ENCODE data around the gene PIKFYVE. TPM values are rescaled to one million over a fixed set of nuclear protein-coding genes. Genes with fewer than 3 reads are reported as not detected.

PIKFYVE gene
- polyA plus RNA-seq, 1 donor: 16.7 TPM

DNA sequence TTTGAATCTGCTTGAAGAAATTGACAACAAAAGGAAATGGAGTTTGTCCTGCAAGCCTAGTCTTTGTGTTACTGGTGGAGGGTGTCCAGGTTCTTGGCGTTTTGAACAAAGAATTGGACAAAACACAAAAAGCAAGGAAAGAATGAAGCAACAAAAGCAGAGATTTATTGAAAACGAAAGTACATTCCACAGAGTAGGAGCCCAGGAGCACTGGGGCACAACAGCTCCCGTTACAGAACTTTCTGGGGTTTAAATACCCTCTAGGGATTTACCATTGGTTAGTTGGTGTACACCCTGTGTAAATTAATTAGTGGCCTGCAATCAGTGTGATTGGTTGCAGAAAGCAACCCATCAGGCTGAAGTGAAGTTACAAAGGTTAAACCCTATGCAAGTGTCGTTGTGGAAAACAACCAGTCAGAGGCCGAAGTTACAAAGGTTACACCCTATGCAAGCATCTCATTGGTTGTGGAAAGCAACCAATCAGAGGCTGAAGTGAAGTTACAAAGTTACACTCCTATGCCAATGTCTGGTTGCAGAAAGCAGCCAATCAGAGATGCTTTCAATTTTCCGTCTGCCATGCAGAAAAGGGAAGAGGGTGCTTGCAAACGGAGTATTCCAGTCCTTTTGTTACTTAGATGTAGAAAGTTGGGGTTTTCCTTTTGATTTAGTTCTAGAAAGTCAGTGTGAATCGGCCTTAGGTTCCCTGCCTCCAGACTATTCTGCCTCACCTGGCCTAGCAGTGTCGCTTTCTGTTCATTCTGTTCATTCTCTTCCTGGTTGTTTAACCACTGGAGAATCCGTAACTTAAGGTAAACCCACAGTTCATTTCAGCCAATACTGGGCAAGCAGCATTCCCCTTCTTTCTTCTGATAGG, 92.9 kb downstream of the PIKFYVE start:
- Histone ChIP-seq H3K9me3 (ENCODE audit: control insufficient read depth, low read depth, low read length) (peaks cover 13% of the 10 kb centered on the region), H3K4me3 (ENCODE audit: low read length) (no peak overlapping the region), H3K36me3 (ENCODE audit: control insufficient read depth, insufficient read depth, low read length) (peaks cover 18% of the 10 kb centered on the region), H3K27me3 (ENCODE audit: control insufficient read depth, insufficient read depth, low read length) (no peaks in the 10 kb centered on the region), H3K27ac (ENCODE audit: low read length) (no peak overlapping the region), H3K4me1 (ENCODE audit: control insufficient read depth, insufficient read depth, low read length) (peaks cover 4% of the 10 kb centered on the region)
- WGBS (ENCODE audit: insufficient coverage, low lambda C conversion rate): 89% methylated on average over 3 of the region's 10 CpGs
- no peak for DNase-seq

DNA sequence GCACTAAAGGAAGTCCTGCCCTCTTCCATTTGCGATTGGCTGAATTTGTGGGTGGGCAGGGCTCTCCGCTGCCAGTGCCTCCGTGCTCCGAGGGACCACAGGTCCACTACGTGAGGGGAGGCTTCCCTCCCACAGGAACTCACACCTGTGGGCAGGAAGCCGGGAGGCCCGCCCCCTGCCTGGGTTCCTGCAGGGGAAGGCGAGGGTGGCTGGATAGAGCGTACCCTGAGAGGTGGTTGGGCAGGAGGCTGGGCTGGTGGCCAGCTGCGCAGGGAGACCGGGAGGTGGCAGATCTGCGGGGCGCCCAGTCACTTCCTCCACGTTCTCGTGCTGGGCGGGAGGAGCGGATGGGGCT, 93.6 kb downstream of the PIKFYVE start:
- DNase-seq: no peak
- H3K27me3 ChIP-seq (ENCODE audit: control insufficient read depth, insufficient read depth, low read length): no peaks in the 10 kb centered on the region
- peaks cover 16% of the 10 kb centered on the region for H3K36me3 ChIP-seq (ENCODE audit: control insufficient read depth, insufficient read depth, low read length)
- H3K27ac ChIP-seq (ENCODE audit: low read length): no peak overlapping the region
- H3K9me3 ChIP-seq (ENCODE audit: control insufficient read depth, low read depth, low read length): peaks cover 13% of the 10 kb centered on the region
- no peak overlapping the region for H3K4me3 ChIP-seq (ENCODE audit: low read length)
- peaks cover 4% of the 10 kb centered on the region for H3K4me1 ChIP-seq (ENCODE audit: control insufficient read depth, insufficient read depth, low read length)
- WGBS (ENCODE audit: insufficient coverage, low lambda C conversion rate): no CpG with 5 or more reads among the region's 17 CpGs

DNA sequence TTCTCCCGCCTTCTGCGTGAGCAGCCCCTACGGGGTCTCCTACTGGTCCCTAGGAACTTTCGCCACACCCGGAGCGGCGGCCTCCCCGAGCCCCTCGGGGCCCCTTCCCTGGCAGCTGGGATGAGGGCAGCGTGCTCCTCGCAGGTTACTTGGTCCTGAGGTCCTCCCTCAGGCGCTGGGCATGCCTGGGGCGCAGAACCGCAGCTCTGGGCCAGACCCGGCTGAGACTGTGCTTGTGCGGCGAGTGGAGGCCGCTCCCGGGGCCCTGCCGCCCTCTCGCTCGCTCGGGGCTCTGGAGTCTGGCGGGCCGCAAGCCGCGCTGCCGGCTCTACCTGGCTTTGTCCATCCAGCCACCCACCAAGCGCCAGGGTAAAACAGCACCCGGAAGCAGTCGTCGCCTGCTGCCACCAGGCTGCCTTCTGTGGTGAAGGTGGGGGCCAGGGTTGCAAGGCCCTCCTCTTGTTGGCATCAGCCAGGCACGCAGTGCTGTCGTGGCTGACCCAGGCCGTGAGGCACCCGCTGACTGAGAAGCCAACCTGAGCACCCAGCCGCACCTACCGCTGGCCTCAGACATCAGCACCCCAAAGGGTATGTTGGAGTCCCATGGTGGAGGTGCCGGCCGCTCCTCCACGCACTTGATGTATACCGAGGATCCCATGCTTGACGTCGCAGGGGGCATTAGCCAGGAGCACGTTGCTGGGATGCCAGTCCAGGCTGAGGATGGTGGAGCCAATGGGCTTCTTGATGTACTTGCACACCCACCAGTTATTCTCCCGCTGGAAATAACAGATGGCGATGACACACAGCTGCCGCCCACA, 94.4 kb downstream of the PIKFYVE start:
- WGBS (ENCODE audit: insufficient coverage, low lambda C conversion rate): 80% methylated on average over 1 of the region's 48 CpGs
- no peak for DNase-seq
- no peaks in the 10 kb centered on the region for H3K27me3 ChIP-seq (ENCODE audit: control insufficient read depth, insufficient read depth, low read length)
- H3K4me3 ChIP-seq (ENCODE audit: low read length): no peak overlapping the region
- no peaks in the 10 kb centered on the region for H3K4me1 ChIP-seq (ENCODE audit: control insufficient read depth, insufficient read depth, low read length)
- peaks cover 9% of the 10 kb centered on the region for H3K36me3 ChIP-seq (ENCODE audit: control insufficient read depth, insufficient read depth, low read length)
- H3K27ac ChIP-seq (ENCODE audit: low read length): no peak overlapping the region
- peaks cover 13% of the 10 kb centered on the region for H3K9me3 ChIP-seq (ENCODE audit: control insufficient read depth, low read depth, low read length)

DNA sequence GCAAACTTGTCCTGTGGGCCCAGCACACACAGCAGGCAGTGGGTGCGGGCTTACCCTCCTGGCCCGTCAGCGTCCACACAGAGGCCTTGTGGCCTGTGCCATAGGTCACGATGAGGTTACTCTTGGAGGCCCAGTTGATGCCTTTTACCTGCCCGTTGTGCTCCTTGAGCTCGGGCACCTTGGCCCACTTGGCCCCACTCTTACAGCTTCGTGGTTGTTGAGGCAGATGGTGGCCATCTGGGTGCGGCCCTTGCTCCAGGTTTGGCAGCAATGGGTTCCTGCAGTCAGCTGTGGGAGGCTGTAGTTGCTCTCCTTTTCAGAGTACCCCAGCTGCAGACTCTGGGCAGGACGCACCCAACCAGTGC, 95.0 kb downstream of the PIKFYVE start:
- WGBS (ENCODE audit: insufficient coverage, low lambda C conversion rate): no CpG with 5 or more reads among the region's 9 CpGs
- Histone ChIP-seq H3K4me1 (ENCODE audit: control insufficient read depth, insufficient read depth, low read length) (no peaks in the 10 kb centered on the region), H3K4me3 (ENCODE audit: low read length) (no peak overlapping the region), H3K9me3 (ENCODE audit: control insufficient read depth, low read depth, low read length) (peaks cover 13% of the 10 kb centered on the region), H3K36me3 (ENCODE audit: control insufficient read depth, insufficient read depth, low read length) (peaks cover 9% of the 10 kb centered on the region), H3K27me3 (ENCODE audit: control insufficient read depth, insufficient read depth, low read length) (no peaks in the 10 kb centered on the region), H3K27ac (ENCODE audit: low read length) (no peak overlapping the region)
- no peak for DNase-seq

DNA sequence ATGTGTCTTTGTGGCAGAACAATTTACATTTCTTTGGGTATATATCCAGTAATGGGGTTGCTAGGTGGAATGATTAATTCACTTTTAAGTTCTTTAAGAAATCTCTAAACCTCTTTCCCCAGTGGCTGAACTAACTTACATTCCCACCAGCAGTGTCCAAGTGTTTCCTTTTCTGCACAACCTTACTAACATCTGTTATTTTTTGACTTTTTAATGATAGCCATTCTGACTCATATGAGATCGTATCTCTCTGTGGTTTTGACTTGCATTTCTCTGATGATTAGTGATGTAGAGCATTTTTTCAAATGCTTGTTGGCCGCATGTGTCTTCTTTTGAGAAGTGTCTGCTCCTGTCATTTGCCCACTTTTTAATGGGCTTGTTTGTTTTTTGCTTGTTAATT, 97.4 kb downstream of the PIKFYVE start:
- Histone ChIP-seq H3K4me3 (ENCODE audit: low read length) (no peak overlapping the region), H3K36me3 (ENCODE audit: control insufficient read depth, insufficient read depth, low read length) (peaks cover 5% of the 10 kb centered on the region)
- WGBS (ENCODE audit: insufficient coverage, low lambda C conversion rate): 92% methylated on average over 2 of the region's 2 CpGs

DNA sequence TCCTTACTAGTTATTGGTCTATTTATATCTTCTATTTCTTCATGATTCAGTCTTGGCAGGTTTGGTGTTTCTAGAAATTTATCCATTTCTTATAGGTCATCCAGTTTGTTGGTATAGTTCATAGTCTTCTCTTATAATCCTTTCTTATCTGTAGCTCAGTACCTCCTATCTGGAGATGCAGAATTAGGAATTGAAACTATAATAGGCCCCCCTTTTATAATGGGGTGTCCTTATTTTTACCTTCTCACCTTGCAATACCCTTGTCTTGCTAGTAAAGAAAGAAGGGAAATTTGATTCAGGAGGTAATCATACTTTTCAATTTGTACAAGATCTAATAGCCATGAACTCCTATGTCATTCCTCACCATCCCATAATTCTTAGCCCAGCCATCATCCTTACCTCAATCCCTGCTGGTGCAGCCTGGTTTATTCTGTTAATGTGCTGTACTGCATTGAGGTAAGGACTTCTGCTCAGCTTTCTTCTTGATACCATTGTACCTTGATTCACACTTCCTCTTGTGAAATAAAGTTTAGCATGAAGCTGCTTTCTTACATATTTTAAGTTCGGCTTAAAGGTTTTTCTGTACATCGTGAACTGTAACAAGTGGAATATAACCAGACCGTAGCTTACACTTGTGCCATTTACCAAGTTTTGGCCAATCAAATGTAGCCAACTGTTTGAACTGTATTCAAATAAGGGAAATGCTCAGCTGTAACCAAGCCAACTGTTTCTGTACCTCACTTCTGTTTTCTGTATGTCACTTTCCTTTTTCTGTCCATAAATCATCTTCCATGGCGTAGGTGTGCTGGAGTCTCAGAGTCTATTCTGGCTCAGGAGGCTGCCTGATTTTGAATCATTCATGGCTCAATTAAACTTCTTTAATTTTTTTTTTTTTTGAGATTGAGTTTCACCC, 100.4 kb downstream of the PIKFYVE start:
- H3K36me3 ChIP-seq (ENCODE audit: control insufficient read depth, insufficient read depth, low read length): no peaks in the 10 kb centered on the region
- 100% methylated on average over 2 of the region's 4 CpGs for WGBS (ENCODE audit: insufficient coverage, low lambda C conversion rate)
- no peaks in the 10 kb centered on the region for H3K4me1 ChIP-seq (ENCODE audit: control insufficient read depth, insufficient read depth, low read length)
- H3K9me3 ChIP-seq (ENCODE audit: control insufficient read depth, low read depth, low read length): no peaks in the 10 kb centered on the region
- H3K4me3 ChIP-seq (ENCODE audit: low read length): no peak overlapping the region
- no peak overlapping the region for H3K27ac ChIP-seq (ENCODE audit: low read length)
- DNase-seq: no peak
- no peaks in the 10 kb centered on the region for H3K27me3 ChIP-seq (ENCODE audit: control insufficient read depth, insufficient read depth, low read length)

More for the DNA sequence above, 97.4 kb downstream of the PIKFYVE start:
- no peak for DNase-seq
- Histone ChIP-seq H3K27me3 (ENCODE audit: control insufficient read depth, insufficient read depth, low read length) (no peaks in the 10 kb centered on the region), H3K9me3 (ENCODE audit: control insufficient read depth, low read depth, low read length) (peaks cover 13% of the 10 kb centered on the region), H3K27ac (ENCODE audit: low read length) (no peak overlapping the region), H3K4me1 (ENCODE audit: control insufficient read depth, insufficient read depth, low read length) (no peaks in the 10 kb centered on the region)

DNA sequence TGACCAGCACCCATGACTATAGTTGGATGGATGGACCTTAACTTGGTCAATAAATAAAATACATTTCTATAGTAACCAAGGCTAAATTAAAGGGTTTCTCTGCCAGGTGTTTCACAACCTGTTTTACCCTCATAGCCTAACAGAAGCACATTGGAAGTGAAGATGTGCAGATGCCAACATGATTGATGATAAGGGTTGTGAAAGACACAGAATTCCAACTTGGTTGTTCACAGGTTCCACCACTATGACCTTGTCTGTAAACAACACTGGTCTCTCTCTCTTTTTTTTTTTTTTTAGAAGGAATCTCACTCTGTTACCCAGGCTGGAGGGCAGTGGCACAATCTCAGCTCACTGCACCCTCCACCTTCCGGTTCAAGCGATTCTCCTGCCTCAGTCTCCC, 103.0 kb downstream of the PIKFYVE start:
- Histone ChIP-seq H3K4me1 (ENCODE audit: control insufficient read depth, insufficient read depth, low read length) (no peaks in the 10 kb centered on the region), H3K4me3 (ENCODE audit: low read length) (no peak overlapping the region), H3K27me3 (ENCODE audit: control insufficient read depth, insufficient read depth, low read length) (no peaks in the 10 kb centered on the region), H3K27ac (ENCODE audit: low read length) (no peak overlapping the region), H3K36me3 (ENCODE audit: control insufficient read depth, insufficient read depth, low read length) (no peaks in the 10 kb centered on the region), H3K9me3 (ENCODE audit: control insufficient read depth, low read depth, low read length) (no peaks in the 10 kb centered on the region)
- DNase-seq: no peak
- no CpG with 5 or more reads among the region's 2 CpGs for WGBS (ENCODE audit: insufficient coverage, low lambda C conversion rate)

DNA sequence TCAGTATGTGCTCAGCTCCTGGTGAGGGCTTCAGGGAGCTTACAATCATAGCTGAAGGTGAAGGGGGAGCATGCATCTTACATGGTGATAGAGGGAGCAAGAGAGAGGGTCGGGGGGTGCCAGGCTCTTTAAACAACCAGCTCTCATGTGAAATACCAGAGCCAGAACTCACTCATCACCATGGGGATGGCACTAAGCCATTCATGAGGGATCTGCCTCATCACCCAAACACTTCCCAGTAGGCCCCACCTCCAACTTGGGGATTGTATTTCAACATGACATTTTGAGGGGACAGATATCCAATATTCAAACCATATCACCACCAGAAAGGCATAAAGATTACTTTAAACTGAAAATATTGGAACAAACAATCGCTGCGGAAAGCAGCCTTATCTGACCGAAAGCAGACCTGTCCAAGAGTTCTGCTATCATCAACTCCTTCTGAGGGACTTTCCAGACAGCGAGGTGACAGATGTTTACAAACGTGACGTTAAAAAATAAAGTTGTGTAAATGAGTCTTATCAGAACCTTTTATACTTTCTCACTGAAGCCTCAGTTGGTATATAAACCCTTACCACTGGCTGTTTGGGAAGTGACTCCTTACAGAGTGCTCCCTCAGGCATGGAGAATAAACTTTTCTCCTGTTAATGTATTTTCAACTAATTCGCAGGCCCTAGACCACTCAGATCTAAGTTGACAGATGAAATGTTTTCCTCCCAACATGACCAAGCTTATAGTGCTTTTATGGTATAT, 105.0 kb downstream of the PIKFYVE start:
- no peaks in the 10 kb centered on the region for H3K4me1 ChIP-seq (ENCODE audit: control insufficient read depth, insufficient read depth, low read length)
- H3K9me3 ChIP-seq (ENCODE audit: control insufficient read depth, low read depth, low read length): no peaks in the 10 kb centered on the region
- no CpG with 5 or more reads among the region's 8 CpGs for WGBS (ENCODE audit: insufficient coverage, low lambda C conversion rate)

DNA sequence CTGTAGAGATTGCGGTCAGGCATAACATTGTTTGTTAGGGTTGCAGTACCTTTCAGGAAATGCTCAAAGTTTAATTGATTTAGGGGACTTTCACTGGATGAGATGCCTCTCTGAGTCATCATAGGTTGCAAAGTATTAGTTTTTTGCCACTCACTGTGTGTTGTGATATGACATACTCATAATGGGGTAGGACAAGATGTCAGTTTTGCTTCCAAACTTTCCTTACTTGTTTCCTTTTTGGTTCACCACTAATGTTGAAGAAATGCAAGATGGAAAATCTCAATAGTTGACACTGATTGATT, 105.5 kb downstream of the PIKFYVE start:
- H3K27me3 ChIP-seq (ENCODE audit: control insufficient read depth, insufficient read depth, low read length): peaks cover 3% of the 10 kb centered on the region
- no CpG with 5 or more reads among the region's 1 CpG for WGBS (ENCODE audit: insufficient coverage, low lambda C conversion rate)
- H3K4me1 ChIP-seq (ENCODE audit: control insufficient read depth, insufficient read depth, low read length): no peaks in the 10 kb centered on the region
- no peaks in the 10 kb centered on the region for H3K36me3 ChIP-seq (ENCODE audit: control insufficient read depth, insufficient read depth, low read length)
- H3K9me3 ChIP-seq (ENCODE audit: control insufficient read depth, low read depth, low read length): no peaks in the 10 kb centered on the region
- no peak overlapping the region for H3K4me3 ChIP-seq (ENCODE audit: low read length)
- no peak for DNase-seq
- no peak overlapping the region for H3K27ac ChIP-seq (ENCODE audit: low read length)

More for the DNA sequence above, 105.0 kb downstream of the PIKFYVE start:
- DNase-seq: no peak
- no peak overlapping the region for H3K27ac ChIP-seq (ENCODE audit: low read length)
- H3K4me3 ChIP-seq (ENCODE audit: low read length): no peak overlapping the region
- no peaks in the 10 kb centered on the region for H3K36me3 ChIP-seq (ENCODE audit: control insufficient read depth, insufficient read depth, low read length)
- H3K27me3 ChIP-seq (ENCODE audit: control insufficient read depth, insufficient read depth, low read length): peaks cover 3% of the 10 kb centered on the region

All from large intestine (tissue), 3 donors.